A549 treated with Mapracorat at 1 μM for 4 hours (cell line): Measurements from ENCODE around the gene SORCS3. TPM values are rescaled to one million over a fixed set of nuclear protein-coding genes. Genes with fewer than 3 reads are reported as not detected.

ENCODE experiments used
- total RNA-seq: library from RNA; stranded (reverse); fragments of 200-300 nt; extraction: Qiagen RNA extraction; gene quantifications from 5 replicates; pipeline ENCODE4 v1.2.3, GENCODE V29; 2022

SORCS3 gene
- total RNA-seq: not detected in 5 replicates

GRCh38 chr10:104641187-104641936, at the start of gene SORCS3:
SORCS3 (plus strand) TSS chr10:104641290.

